Activated CD4-positive, alpha-beta T cell treated with anti-CD3 and anti-CD28 coated beads for 24 hours (primary cell): ENCODE results near the gene SCARF2.

Experiments
- DNase-seq, 2 donors: peaks; one replicate each; pipeline ENCODE4 v3.0.0-alpha.2; 2020; ENCODE audit warnings: low read depth in 2 of 2

The SCARF2 gene

DNA sequence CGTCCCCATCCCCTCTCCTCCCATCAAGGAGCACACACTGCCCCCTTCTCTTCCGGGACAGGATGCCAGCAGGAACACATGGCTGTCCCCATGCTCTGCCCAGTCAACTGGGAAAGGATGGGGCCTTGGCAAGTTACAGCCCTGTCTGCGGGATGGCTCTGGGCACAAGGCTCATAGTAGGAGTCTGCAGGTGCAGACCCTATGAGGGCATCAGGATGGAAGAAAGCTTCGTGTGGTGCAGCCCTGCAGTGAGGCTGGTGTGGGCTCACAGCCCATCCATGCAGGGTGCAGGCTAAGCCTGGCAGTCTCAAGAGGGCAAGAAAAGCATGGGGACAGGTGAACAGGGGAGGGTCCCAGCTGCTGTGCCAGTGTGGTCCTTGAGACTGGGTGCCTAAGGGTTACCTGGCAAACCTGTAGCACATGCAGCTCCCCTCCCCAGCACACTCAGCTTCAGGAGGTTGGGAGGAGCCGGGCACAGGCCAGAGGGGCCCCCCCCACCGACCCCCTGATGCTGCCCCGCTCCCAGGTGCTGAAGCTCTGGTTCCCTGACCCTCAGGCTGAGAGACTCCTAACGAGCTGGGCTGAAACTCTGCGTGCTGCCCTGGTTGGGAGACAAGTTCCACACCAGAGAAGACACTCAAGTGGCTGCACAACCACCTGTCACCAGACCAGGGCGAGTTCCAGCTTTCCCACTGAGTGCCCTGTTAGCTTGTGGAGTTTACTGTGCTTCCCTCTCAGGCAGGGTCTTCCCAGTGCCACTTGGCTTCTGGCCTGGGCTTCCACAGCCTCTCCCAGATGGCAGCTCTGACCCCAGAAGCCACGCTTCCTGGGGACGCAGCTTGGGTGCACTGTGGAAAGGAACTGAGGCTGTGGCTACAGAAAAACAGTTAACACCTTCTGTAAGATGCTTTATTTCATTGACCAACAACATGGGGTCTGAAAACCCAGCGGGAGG lies 3.3 kb upstream of the SCARF2 start:
- no peak for DNase-seq

DNA sequence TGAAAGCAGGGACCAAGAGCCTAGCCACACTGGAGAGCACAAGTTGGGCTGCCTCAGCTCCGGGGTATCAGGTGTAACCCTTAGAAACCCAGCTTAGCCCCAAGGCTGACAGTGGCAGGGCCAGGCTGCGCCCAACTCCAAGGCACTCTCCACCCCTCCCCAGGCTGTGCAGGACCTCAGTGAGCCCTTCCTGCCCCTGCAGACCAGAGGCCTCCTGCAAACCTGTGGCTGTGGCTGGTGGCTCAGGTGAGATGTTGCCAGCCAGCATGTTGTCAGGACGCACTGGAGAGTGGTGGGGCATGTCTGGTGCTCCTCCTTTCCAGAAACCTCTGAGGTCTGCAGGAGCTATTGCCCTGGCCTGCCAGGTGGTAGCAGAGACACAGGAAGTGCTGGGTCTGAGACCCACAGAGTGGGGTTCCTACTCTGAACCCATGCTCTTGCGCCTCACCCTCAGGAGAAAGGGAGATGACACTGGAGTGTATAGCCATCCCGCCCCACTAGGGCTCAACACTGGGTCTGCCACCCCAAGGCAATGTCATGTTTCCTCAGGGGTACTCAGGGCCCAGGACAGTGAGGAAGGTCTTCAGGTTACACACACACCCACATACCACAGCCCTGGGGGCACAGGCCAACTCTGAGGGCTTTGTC lies 2.4 kb upstream of the SCARF2 start:
- DNase-seq, result no peak

- DNase-seq, result no peak
Observed at GRCh38 chr22:20439556-20439927, 1.9 kb upstream of the SCARF2 start.

DNA sequence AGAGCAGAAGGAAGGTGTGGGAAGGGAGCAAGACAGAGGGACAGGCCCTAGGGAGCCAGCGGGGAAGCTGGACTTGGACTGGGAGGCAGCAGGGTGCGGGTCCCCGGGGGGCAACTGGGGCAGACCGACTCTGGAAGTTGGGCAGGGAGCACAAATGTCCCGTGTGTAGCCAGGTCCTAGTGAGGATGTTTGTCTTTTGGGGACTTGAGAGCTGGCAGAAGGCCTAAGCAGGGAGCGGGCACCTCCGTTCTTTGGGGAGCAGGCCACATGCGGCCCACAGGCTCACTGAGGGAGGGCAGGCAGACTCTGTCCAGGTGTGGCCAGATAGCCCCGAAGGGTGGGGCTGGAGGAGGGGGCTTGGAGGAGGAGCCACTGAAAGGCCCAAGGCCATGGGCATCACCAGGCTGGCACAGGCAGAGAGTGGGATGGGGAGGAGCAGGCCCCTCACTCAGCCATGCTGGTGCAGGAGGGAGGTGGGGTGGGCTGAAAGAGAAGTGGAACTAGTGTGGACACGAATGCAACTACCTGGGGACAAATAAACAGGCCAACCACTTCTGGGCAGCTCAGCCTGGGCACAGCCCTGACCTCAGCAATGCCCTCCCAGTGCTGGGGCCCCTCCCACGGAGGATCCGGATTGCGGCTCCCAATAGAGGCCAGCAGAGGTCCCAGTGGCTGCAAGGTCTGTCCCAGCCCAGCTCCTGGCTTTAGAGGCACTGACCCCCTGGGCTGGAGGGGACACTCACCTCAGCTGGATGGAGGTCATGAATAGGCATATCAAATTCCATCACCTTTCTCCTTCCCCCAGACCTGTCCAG lies 1.3 kb upstream of the SCARF2 start:
- DNase-seq, result no peak

DNA sequence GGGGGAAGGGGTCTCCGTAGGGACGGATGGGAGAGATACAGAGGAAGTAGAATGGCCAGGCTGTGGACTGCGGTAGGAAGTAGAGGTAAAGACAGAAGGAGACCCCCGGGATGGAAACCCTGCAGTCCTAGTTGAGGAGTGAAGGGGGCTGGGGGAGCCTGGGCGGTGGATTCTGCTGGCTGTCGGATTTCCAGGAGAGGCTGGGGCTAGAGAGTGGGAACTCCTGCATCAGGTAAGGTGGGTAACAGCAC lies 727 bp upstream of the SCARF2 start:
- no peak for DNase-seq

- DNase-seq, result no peak
Observed at GRCh38 chr22:20436768-20437612, 635 bp downstream of the SCARF2 start.

DNA sequence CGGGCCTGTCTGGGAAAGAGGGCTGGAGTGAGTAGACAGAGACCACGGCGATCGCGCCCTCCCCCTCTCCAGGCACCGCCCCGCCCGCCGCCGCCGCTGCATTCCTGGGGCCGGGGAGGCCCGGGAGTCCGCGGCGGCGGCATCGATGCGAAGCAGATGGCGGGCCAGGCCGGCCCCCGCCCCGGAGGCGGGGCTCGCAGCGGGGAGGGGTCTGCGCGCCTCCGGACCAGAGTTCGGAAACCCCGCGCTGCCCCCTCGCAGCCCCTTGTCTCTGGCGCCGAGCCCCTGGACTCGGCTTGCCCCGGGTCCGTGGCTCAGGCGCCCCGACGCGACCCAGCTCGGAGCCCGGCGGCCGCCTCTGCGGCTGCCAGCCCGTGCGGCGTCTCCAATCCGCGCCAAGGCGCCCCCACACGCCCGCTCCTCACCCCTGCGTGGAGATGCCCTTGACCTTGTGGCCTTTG lies 1.3 kb downstream of the SCARF2 start:
- no peak for DNase-seq

GRCh38 chr22:20435436-20436306 lies 2.0 kb downstream of the SCARF2 start:
- DNase-seq, result no peak

GRCh38 chr22:20434773-20435172 lies 2.9 kb downstream of the SCARF2 start:
- no peak for DNase-seq

GRCh38 chr22:20434264-20434751 lies 3.3 kb downstream of the SCARF2 start:
- DNase-seq, result no peak

- DNase-seq, result no peak
Observed at GRCh38 chr22:20433686-20434241, 3.9 kb downstream of the SCARF2 start.

DNA sequence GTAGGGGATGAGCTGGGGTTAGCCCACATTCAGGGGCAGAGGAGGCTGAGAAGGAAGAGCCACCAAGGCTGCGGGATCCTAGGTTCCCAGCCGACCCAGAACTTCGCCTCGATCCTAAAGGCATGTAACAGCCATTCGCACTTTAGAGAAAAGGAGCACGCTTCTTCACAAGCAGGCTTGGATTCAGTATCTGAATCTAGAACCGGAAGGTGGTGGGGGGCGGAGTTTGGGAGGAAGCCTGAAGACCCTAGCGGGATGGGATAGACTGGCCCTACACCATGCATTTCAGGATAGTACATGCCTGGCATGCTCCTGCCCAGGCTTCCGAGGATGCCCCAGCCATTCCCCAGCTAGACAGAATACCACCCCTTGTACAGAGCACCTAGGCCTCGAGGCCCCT lies 4.4 kb downstream of the SCARF2 start:
- no peak for DNase-seq

GRCh38 chr22:20432244-20432686 lies 5.4 kb downstream of the SCARF2 start:
- DNase-seq, result no peak

DNA sequence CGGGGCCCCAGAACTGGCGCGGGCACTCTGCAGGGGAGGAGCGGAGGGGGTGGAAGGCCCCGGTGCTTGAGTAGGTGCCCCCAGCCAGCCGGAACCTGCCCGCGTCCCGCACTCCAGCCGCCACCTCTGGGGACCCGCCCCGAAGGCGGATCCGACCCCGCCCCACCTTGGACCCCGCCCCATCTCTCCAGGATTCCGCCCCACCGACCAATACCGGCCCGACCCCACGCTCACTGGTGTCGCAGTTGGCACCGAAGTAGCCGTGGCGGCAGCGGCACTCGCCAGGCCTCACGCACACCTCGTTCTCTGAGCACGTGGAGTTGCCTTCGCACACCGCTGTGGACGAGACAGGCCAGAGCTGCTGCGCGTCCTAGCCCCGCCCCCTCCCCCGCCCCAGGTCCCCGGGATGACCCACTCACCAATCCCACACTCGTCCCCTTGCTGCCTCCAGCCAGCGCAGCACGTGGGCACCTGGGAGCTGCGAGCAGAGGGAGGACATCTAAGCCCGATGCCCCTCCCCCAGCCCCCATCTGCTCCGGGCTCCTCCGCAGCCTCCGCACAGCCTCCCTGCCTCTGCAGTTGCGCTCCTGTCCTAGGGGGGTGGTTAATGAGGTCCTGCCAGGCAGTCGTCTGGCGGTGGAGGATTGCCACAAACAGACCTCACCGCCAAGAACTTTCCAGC lies 6.0 kb downstream of the SCARF2 start:
- DNase-seq, result no peak

DNA sequence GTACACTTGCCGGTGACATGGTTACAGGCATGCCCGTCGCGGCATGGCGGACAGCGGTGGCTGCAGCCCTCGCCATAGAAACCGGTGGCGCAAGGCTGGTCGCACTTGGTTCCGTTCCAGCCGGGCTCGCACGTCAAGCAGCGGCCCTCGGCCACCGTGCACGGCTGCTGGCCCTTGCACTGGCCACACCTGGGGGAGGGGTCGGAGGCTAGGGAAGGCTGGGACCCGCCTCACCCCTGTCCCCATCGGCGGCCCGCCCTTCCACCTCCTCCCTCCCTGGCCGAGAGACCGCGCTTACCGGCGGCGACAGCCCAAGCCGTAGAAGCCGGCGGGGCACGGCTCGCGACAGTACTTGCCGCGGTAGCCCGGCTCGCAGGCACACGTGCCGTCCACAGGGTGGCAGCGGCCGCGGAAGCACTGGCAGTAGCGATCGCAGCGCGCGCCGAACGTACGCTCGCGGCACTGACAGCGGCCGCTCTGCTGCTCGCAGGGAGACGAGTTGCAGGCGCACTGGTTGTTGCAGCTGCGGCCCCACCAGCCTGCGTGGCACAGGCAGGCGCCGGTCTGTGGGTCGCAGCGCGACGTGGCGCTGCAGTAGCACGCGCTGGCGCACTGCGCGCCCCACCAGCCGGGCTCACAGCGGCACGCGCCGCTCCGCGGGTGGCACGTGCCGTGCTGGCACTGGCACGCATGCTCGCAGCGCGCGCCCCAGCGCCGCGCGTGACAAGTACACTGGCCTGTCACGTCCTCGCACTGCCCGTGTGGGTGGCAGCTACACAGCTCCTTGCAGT lies 6.7 kb downstream of the SCARF2 start:
- peak in 1 of 2 donors; percentile 43 for DNase-seq

DNA sequence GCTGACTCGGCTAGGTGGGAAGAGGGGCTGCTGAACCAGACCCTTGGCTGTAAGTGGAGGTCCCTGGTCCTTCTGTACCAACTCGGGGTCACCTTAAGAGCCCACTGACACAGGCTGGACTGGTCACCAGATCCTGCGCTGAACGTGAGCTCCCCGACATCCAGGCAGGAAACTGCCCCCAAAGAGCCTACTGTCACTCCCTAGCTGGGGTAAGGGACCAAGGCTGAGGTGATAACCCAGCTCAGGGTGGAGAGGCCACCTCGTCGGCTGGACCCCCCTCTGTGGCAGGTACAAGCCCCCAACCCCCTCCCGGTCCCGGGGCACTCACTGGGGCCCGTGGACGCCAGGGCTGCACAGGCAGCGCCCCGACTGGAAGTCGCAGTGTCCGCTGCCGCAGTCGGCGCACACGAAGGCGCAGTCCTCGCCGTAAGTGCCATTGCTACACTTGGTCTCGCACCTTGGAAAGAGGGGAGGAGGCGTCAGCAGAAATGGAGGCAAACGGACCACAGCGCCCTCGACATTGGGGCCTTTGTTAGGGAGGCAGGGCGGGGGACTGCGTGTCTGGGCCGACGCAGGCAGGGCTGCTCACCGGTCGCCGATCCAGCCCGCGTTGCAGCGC lies 7.4 kb downstream of the SCARF2 start:
- DNase-seq, result no peak

- peak; percentile 69 to 72 for DNase-seq
Observed at GRCh38 chr22:20429254-20430100, 8.1 kb downstream of the SCARF2 start.
